CD4-positive, alpha-beta T cell treated with Interleukin-17A for 4 hours (primary cell): ENCODE results near the gene PDZK1.
A peak's percentile ranks its signal among the peaks of the same experiment; 100 is the strongest.
"Not testable (repeated sequence)": the region's sequence is repeated elsewhere in the genome, so short reads cannot be mapped to it uniquely, and the experiment has no call there.

ENCODE experiments used
- DNase-seq: peaks from one replicate; pipeline ENCODE4 v3.0.0-alpha.2; 2020; ENCODE audit warnings: mixed read lengths

PDZK1 gene

DNA sequence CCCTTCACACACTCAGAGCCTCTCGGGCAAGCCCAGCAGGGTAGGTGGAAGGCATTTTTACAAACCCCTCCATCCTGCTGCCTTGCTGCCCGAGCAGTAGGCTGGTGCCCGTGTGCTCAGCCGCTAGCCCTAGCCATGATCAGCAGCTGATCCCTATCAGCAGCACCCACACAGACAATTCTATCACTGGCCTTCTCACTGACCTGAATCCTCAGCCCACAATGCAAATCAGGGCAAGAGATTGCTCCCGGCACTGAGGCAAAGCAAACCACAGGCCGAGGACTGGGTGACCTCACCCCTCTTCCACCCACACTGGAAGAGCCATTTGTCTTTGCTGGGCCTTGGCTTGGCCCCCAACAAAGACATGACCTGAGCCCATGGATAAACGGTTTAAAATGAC lies 895 bp upstream of the PDZK1 start:
- DNase-seq = no peak

DNA sequence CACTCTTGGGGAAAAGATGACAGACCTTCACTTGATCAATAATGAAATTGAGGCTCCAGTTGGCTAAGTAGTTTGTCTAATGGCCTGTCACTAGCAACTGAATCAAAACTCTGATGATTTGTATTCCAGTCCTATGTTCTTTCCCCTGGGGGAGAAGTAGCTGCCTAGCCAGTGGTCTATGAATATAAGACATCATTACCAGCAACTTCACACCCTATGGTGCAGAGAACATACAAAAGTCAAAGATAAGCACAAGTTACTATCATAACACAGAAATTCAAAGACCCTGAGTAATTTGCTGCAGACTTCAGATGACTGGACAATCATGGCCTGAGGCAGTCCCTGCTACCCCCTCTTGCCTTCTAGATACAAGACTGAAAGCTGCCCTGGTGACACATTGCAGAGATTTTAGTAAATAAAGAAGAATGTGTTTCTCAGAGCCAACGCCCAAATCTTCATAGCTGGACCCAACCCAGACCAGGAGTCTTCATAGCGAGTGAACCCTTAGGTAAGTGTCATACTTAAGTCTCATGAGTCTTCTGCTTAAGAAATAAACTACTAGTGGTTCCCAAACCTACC lies 993 bp downstream of the PDZK1 start:
- DNase-seq = no peak

DNA sequence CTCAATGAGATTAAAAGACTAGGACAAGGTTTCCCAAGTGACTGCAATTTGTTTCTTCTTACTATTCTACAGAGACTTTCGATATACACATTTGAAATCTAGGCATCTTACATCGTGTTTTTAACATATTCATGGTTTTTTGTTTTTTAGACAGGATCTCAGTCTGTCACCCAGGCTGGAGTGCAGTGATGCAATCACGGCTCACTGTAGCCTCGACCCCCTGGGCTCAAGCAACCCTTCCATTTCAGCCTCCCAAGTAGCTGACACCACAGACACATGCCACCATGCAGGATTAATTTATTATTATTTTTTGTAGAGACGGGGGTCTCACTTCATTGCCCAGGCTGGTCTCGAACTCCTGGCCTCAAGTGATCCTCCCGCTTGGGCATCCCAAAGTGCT lies 1.5 kb downstream of the PDZK1 start:
- no peak for DNase-seq

- no peak for DNase-seq
Observed at GRCh38 chr1:145702826-145703225, 4.3 kb downstream of the PDZK1 start.

- DNase-seq = no peak
Observed at GRCh38 chr1:145702052-145702451, 5.1 kb downstream of the PDZK1 start.

DNA sequence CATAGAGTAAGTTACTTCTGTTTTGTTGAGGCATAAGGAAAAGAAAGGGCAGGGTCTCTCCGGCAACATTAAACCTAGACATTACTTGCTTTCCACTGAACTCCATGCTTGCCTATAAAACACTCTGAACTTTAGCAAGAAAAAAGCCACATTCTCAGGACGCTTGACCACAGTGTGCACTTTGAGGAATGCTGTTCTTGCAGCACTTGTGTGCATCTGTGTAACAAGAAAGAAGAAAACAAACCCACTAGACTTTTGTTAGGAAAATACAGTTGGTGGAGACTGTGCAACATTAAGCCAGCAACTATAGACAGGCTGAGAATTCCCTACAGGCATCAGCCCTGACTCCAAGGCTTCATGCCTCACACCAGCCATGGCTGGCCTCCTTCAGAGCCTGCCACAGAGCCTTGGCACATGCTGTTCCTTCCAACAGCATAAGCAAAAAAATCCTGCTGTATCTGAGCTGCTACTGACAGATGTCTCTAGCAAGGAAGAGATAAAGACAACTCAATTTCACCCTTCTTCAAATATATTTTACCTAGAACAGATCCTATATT lies 5.8 kb downstream of the PDZK1 start:
- DNase-seq = no peak

DNA sequence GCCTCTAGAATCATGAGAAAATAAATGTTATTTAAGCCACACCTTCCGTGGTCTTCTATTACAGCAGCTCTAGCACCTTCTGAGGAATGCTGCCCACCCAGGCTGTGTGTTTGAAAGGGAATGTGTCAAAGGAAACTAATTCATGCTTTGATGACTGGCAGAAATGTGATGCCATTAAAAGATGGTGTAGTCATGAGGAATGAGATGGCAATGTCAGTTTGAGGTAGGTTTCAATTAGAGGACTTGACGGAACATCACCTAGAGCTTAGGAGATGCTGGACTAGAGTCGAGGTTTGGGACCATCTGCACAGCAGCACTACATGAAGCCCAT lies 10.6 kb downstream of the PDZK1 start:
- DNase-seq = no peak

DNA sequence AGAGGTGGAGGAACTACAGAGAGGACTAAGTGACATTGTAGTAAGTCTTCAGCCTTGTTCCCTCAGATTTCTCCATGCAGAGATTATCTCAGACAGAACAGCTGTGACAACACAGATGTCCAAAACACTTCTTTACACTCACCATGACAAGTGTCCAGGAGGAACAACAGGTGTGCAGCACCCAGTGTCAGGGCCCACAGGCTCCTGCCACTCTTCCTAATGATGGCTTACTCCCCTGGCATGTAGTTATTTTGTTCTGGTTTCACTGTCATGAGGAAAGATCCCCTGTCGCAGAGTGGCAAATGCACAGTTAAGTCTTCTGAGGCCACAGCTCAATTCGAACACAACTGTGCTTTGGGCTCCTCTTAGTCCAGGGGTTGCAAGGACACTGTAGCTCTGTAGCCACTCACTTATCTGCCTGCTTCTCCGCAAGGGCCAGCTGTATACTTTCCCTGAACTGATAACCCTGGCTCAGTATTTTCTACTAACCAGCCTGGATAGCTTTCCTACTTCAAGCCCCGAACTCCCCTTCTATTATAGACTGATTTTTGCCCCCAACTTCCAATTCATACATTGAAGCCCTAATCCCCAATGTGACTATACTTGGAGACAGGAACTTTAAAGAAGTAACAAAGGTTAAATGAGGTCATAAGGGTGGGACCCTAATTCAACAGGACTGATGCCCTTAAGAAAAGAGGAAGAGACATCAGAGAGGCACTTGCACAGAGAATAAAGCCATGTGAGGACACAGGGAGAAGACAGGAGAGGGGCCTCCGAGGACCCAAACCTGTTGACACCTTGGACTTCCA lies 11.1 kb downstream of the PDZK1 start:
- no peak for DNase-seq

DNA sequence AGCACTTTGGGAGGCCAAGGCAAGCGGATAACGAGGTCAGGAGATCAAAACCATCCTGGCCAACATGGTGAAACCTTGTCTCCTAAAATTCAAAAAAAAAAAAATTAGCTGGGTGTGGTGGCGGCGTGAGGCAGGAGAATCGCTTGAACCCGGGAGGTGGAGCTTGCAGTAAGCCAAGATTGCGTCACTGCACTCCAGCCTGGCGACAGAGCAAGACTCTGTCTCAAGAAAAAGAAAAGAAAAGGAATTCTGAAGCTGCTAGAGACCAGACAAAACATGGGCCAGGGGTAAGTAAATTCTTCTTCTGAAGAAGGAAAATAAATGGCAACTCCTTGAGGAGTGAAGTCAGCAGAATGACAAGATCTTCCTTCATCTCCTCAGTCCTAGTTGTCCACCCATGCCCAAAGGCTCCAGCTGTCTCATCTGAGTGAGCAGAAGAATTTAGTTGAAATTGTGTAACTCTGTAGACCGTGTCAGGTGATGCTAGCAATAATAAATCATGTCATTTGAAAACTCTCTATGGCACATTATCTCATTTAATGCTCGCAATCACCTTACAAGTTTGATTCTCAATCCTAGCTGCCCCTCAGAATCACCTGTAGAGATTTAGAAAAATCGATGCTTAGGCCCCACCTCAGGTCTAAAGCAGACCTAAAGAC lies 14.3 kb downstream of the PDZK1 start:
- no peak for DNase-seq

- DNase-seq = peak; percentile 30
Observed at GRCh38 chr1:145690587-145691558, 16.3 kb downstream of the PDZK1 start.

GRCh38 chr1:145689922-145690321 lies 17.2 kb downstream of the PDZK1 start:
- no peak for DNase-seq

DNA sequence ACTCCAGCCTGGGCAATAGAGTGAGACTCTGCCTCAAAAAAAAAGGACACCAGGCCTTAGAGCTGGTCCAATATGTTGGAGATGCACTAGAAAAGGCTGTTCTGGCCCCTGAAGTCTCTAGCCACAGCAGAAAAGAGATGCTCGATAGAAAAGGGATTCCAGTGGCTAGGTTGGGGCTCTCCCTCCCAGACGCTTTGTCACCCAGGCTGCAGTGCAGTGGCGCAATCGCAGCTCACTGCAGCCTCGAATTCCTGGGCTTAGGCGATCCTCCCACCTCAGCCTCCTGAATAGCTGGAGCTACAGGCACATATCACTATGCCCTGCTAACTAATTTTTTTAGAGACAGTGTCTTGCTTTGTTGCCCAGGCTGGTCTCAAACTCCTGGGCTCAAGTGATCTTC lies 18.2 kb downstream of the PDZK1 start:
- no peak for DNase-seq

DNA sequence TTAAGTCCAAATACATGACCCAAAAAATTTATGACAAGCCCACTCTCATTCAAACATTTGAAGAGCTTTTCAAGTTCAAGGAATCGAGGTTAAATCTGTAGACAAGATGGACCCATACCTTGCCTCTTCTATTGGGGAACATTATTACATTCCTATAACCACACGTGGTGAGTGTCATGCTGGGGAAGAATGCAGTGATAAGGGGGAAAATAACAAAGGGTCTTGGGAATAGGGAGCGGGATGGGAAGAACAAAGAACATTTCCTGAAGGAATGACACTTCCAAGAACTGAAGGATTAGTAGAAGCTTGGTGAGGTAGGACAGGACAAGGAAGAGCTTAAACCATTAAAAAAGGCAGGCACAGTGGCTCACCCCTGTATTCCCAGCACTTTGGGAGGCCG lies 18.8 kb downstream of the PDZK1 start:
- no peak for DNase-seq

- not testable (repeated sequence) for DNase-seq
Observed at GRCh38 chr1:145686078-145686477, 21.1 kb downstream of the PDZK1 start.

DNA sequence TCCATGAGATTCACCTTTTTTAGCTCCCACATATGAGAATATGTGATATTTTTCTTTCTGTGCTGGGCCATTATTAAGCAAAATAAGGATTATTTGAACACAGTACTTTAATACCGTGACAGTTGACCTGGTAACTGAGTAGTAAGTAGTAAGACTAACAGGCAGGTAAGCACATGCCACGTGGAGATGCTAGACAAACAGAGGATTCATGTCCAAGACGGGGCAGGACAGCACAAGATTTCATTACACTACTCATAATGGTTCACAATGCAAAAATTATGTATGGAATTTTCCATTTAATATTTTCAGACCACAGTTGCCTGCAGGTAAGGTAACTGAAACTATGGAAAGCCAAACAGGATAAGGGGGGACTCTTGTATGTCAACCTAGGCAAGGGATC lies 22.3 kb downstream of the PDZK1 start:
- DNase-seq = not testable (repeated sequence)

DNA sequence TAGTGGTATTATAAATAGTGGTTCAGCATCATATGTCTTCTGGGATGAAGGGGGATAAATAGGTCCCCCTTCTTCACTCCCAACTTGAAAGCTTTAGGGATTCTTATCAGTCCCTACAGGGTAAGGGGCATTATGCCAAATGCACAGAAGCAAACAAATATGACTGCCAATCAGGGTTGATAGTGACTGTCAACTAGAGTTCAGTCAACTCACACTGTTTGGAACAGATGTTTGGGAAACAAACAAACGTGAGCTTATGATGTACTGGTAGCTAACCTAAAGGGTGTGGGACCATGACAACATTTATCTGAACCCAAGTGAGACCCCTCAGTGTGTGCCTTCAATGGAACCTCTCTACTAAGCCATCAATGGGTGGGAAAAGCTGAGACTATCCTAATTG lies 34.0 kb downstream of the PDZK1 start:
- not testable (repeated sequence) for DNase-seq

GRCh38 chr1:145670995-145671745 lies 36.0 kb downstream of the PDZK1 start:
- not testable (repeated sequence) for DNase-seq

- not testable (repeated sequence) for DNase-seq
Observed at GRCh38 chr1:145665015-145665414, 42.2 kb downstream of the PDZK1 start.

DNA sequence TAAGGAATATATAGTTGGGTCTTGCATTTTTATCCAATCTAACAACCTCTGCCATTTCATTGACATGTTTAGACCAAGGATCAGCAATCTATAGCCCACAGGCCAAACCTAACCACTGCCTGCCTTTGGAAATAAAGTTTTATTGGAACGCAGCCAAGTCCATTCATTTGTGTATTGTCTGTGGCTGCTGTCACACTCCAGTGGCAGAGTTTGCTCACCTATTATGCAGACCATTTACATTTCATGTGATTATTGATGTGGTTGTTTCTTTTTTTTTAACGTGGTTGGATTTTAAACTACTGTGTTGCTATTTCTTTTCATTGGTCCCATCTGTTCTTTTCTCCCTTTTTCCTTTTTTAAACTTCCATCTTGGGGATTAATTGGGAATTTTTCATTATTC lies 44.7 kb downstream of the PDZK1 start:
- DNase-seq = not testable (repeated sequence)

GRCh38 chr1:145656245-145656943 lies 50.8 kb downstream of the PDZK1 start:
- DNase-seq = not testable (repeated sequence)

- not testable (repeated sequence) for DNase-seq
Observed at GRCh38 chr1:145643990-145644389, 63.2 kb downstream of the PDZK1 start.
